A549 (cell line): ENCODE measurements around the gene ZBTB2. TPM values are rescaled to one million over a fixed set of nuclear protein-coding genes. Genes with fewer than 3 reads are reported as not detected.

Experiments
- ATAC-seq, 2 experiments: fragments of 200-7000 bp in 1 of 2; fragments of >200 bp in 1 of 2; cut with Nextera tagmentation in 1 of 2; cut with Tn5 transposase in 1 of 2; 3 replicates each; pipeline versions ENCODE4 v1.8.0 to v1.9.1; 2018 to 2020; ENCODE audit warnings: mild to moderate bottlenecking in 1 of 2, moderate library complexity in 1 of 2
- CTCF ChIA-PET: fragments of 300-600 bp; sonication (Branson Sonifier 250); formaldehyde crosslinking; extraction: SDS; loops from one replicate; lab custom pipeline; 2021; ENCODE audit warnings: antibody characterized with exemption, inconsistent platforms; lab: Yijun Ruan, JAX
- POLR2A ChIA-PET: fragments of 350-600 bp; formaldehyde crosslinking; extraction: SDS; loops from one replicate; lab custom pipeline; 2021; ENCODE audit warnings: antibody characterized with exemption, inconsistent platforms; lab: Yijun Ruan, JAX
- DNase-seq, 2 experiments: peaks; one replicate each; pipeline versions ENCODE4 v3.0.0 to v3.0.0-alpha.2; 2011 to 2016; ENCODE audit warnings: low read depth in 1 of 2, low spot score in 1 of 2
- FAIRE-seq: peaks from 2 replicates; lab custom pipeline; 2011; peaks lifted over from hg19 to GRCh38; lab: Jason Lieb, UNC
- H3K27ac ChIP-seq, 2 experiments: fragments of >200 bp; sonication (Bioruptor Twin); formaldehyde crosslinking; 3 replicates each; pipeline ENCODE4 v1.5.1; 2016 to 2017
- H3K4me1 ChIP-seq: fragments of >200 bp; sonication (Bioruptor Twin); formaldehyde crosslinking; 3 replicates; pipeline ENCODE4 v1.6.1; 2016
- H3K4me2 ChIP-seq: fragments of >200 bp; sonication (Bioruptor Twin); formaldehyde crosslinking; 3 replicates; pipeline ENCODE4 v1.6.1; 2016
- H3K4me3 ChIP-seq: fragments of >200 bp; sonication (Bioruptor Twin); formaldehyde crosslinking; 3 replicates; pipeline ENCODE4 v1.5.1; 2016
- H3K9me3 ChIP-seq: fragments of >200 bp; sonication (Bioruptor Twin); formaldehyde crosslinking; 3 replicates; pipeline ENCODE4 v1.6.1; 2016
- CBX2 ChIP-seq: fragments of 200-600 bp; sonication (generic); IDR thresholded peaks from 2 replicates; pipeline ENCODE4 v1.6.1; 2016; ENCODE audit warnings: low read depth, mild to moderate bottlenecking, borderline replicate concordance
- CHD4 ChIP-seq: fragments of 200-600 bp; sonication (generic); IDR thresholded peaks from 2 replicates; pipeline ENCODE4 v1.6.1; 2016; ENCODE audit warnings: antibody characterized with exemption, mild to moderate bottlenecking, borderline replicate concordance
- FOSB ChIP-seq: fragments of 250-450 bp; sonication (Bioruptor Pico); IDR thresholded peaks from 2 replicates; pipeline ENCODE4 v1.5.0; 2020; ENCODE audit warnings: mild to moderate bottlenecking, moderate library complexity
- FOXS1 ChIP-seq: fragments of 250-450 bp; sonication (Bioruptor Pico); IDR thresholded peaks from 2 replicates; pipeline ENCODE4 v1.5.0; 2020; ENCODE audit warnings: mild to moderate bottlenecking, moderate library complexity
- HDAC2 ChIP-seq: fragments of 200-600 bp; sonication (generic); IDR thresholded peaks from 2 replicates; pipeline ENCODE4 v1.6.1; 2016
- HEYL ChIP-seq: fragments of 250-450 bp; sonication (Bioruptor Pico); IDR thresholded peaks from 2 replicates; pipeline ENCODE4 v1.8.0; 2021; ENCODE audit warnings: mild to moderate bottlenecking, moderate library complexity
- JUN ChIP-seq, 2 experiments: fragments of >200 bp; sonication (Bioruptor Twin); formaldehyde crosslinking; IDR thresholded peaks; 2 replicates in 1 of 2; 3 replicates in 1 of 2; pipeline ENCODE4 v1.6.1; 2016 to 2017
- MYC ChIP-seq: IDR thresholded peaks from 2 replicates; pipeline ENCODE4 v1.6.1; 2012; ENCODE audit warnings: mild to moderate bottlenecking, inconsistent platforms, low read length, improper control_type of control experiment, borderline replicate concordance
- NFE2L2 ChIP-seq: fragments of 150-350 bp; conservative IDR thresholded peaks from 2 replicates; pipeline ENCODE4 v1.6.1; 2014; ENCODE audit warnings: low read length
- POLR2A ChIP-seq: IDR thresholded peaks from 2 replicates; pipeline ENCODE4 v1.6.1; 2012; ENCODE audit warnings: mild to moderate bottlenecking, low read length
- RAD21 ChIP-seq, 2 experiments: fragments of >200 bp in 1 of 2; sonication (Bioruptor Twin) in 1 of 2; formaldehyde crosslinking in 1 of 2; IDR thresholded peaks in 1 of 2; conservative IDR thresholded peaks in 1 of 2; 2 replicates in 1 of 2; 3 replicates in 1 of 2; pipeline ENCODE4 v1.6.1; 2012 to 2018; ENCODE audit warnings: inconsistent platforms in 1 of 2
- RARB ChIP-seq: fragments of 250-450 bp; sonication (Bioruptor Pico); IDR thresholded peaks from 2 replicates; pipeline ENCODE4 v1.8.0; 2021; ENCODE audit warnings: mild to moderate bottlenecking, moderate library complexity
- RFX5 ChIP-seq: fragments of 450-650 bp; IDR thresholded peaks from 2 replicates; pipeline ENCODE4 v1.7.1; 2014; ENCODE audit warnings: antibody characterized with exemption, mild to moderate bottlenecking, moderate library complexity
- SMC3 ChIP-seq: fragments of >200 bp; sonication (Bioruptor Twin); formaldehyde crosslinking; IDR thresholded peaks from 3 replicates; pipeline ENCODE4 v1.6.1; 2018; ENCODE audit warnings: inconsistent platforms
- SREBF2 ChIP-seq: fragments of 450-650 bp; IDR thresholded peaks from 2 replicates; pipeline ENCODE4 v1.6.1; 2014; ENCODE audit warnings: mild to moderate bottlenecking, moderate library complexity
- TFCP2L1 ChIP-seq: fragments of 250-450 bp; sonication (Bioruptor Pico); IDR thresholded peaks from 2 replicates; pipeline ENCODE4 v1.5.0; 2021; ENCODE audit warnings: mild to moderate bottlenecking
- ZSCAN20 ChIP-seq: fragments of 250-450 bp; sonication (Bioruptor Pico); IDR thresholded peaks from 2 replicates; pipeline ENCODE4 v1.8.0; 2022; ENCODE audit warnings: mild to moderate bottlenecking, moderate library complexity
- WGBS: methylation state at CpG from one replicate; pipeline ENCODE4 v1.1.6; 2017; ENCODE audit errors: missing lambda C conversion rate; 5-methylcytosine and 5-hydroxymethylcytosine counted together
- polyA plus RNA-seq, 4 experiments: library from polyadenylated mRNA; depleted of rRNA in 3 of 4; stranded (reverse); fragments of >200 nt; fragmentation: RNase III in 1 of 4; extraction: RNeasy Plus Mini Kit Qiagen cat#74134 plus additional on column Dnase treatment in 1 of 4; gene quantifications; 2 replicates in 3 of 4; 3 replicates in 1 of 4; pipeline ENCODE4 v1.2.3, GENCODE V29; 2011 to 2017
- TF ChIP-seq, protein P1 (sequence below): IDR thresholded peaks from 2 replicates; pipeline ENCODE4 v1.6.1; 2012
- TF ChIP-seq, protein P2 (sequence below): fragments of 150-350 bp; IDR thresholded peaks from 2 replicates; pipeline ENCODE4 v1.6.1; 2014; ENCODE audit warnings: low read depth, mild to moderate bottlenecking, low read length
- TF ChIP-seq, protein P3 (sequence below): fragments of >200 bp; sonication (Bioruptor Twin); formaldehyde crosslinking; IDR thresholded peaks from 3 replicates; pipeline ENCODE4 v1.5.1; 2016
- TF ChIP-seq, protein P4 (sequence below): fragments of 250-450 bp; sonication (Bioruptor Pico); IDR thresholded peaks from 2 replicates; pipeline ENCODE4 v1.5.0; 2020; ENCODE audit warnings: low read depth, mild to moderate bottlenecking, moderate library complexity

The ZBTB2 gene
- polyA plus RNA-seq, 2 of the 4 experiments (the other 2 are of a cell fraction): 10.8 to 17.3 TPM

DNA sequence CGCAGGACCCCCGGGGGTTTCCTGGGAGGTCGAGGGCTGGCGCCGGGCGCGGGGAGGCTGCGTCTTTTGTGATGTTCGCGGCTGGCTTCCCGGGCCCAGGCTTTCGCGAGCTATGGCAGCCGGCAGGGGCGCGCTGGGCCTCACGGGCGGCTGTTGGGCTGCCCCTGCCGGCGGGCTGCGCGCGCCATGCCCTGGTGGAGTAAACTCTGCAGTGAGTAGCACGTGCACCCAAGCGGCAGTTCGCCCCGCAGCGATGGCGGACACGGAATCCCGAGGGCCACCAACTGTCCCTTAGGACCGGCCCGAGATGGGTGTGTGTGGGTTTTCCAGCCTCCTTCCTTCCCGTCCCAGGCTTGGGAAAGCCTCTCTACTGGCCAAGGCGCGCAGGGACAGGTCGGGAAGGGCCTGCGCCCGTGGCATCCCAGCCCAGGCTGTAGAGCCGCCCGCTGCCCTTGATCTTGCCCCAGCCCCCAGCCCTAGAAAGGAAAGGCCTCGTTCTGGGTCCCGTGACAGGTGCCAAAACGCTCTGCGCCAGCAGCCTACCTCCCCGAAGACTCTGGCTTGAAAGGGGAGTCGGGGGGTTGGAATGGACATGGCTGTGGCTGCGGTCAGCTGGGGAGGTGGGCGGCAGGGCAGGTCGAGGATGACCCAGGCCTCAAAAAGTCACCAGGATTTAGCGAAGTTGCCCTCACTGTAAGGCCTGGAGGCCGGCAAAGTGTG lies 49.7 kb downstream of the ZBTB2 start:
- POLR2A ChIA-PET: no interaction called here
- no peaks in the 10 kb centered on the region for H3K4me1 ChIP-seq
- no peaks in the 10 kb centered on the region for H3K9me3 ChIP-seq
- no peak for FAIRE-seq
- no peak overlapping the region for H3K4me3 ChIP-seq
- WGBS: 98% methylated on average over 17 of the region's 52 CpGs
- no peak overlapping the region for H3K27ac ChIP-seq
- TF ChIP-seq HEYL (CRISPR knock-in tag): no peak
- no peak for TF ChIP-seq MYC
- TF ChIP-seq, protein P1, sequence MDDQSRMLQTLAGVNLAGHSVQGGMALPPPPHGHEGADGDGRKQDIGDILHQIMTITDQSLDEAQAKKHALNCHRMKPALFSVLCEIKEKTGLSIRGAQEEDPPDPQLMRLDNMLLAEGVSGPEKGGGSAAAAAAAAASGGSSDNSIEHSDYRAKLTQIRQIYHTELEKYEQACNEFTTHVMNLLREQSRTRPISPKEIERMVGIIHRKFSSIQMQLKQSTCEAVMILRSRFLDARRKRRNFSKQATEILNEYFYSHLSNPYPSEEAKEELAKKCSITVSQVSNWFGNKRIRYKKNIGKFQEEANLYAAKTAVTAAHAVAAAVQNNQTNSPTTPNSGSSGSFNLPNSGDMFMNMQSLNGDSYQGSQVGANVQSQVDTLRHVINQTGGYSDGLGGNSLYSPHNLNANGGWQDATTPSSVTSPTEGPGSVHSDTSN: no peak
- TF ChIP-seq JUN (IDR thresholded peaks at IDR 0.05): no peak; a peak in 1 of 5 replicates
- TF ChIP-seq FOXS1 (CRISPR knock-in tag): no peak
- TF ChIP-seq RAD21 (conservative IDR thresholded peaks at IDR 0.05 in 1 of 2, IDR thresholded peaks at IDR 0.05 in 1 of 2): no peak
- TF ChIP-seq, protein P2, sequence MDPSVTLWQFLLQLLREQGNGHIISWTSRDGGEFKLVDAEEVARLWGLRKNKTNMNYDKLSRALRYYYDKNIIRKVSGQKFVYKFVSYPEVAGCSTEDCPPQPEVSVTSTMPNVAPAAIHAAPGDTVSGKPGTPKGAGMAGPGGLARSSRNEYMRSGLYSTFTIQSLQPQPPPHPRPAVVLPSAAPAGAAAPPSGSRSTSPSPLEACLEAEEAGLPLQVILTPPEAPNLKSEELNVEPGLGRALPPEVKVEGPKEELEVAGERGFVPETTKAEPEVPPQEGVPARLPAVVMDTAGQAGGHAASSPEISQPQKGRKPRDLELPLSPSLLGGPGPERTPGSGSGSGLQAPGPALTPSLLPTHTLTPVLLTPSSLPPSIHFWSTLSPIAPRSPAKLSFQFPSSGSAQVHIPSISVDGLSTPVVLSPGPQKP: no peak
- no peak for TF ChIP-seq TFCP2L1 (CRISPR knock-in tag)
- H3K4me2 ChIP-seq: no peak overlapping the region
- CTCF ChIA-PET: interaction anchor here (1.7 kb wide), 1 partner anchor 450 kb away, joined by 7 read pairs; no protein-coding TSS in a partner anchor
- ATAC-seq: peak in 1 of 2 experiments; percentile 21; a peak in 2 of 6 replicates
- DNase-seq: no peak

DNA sequence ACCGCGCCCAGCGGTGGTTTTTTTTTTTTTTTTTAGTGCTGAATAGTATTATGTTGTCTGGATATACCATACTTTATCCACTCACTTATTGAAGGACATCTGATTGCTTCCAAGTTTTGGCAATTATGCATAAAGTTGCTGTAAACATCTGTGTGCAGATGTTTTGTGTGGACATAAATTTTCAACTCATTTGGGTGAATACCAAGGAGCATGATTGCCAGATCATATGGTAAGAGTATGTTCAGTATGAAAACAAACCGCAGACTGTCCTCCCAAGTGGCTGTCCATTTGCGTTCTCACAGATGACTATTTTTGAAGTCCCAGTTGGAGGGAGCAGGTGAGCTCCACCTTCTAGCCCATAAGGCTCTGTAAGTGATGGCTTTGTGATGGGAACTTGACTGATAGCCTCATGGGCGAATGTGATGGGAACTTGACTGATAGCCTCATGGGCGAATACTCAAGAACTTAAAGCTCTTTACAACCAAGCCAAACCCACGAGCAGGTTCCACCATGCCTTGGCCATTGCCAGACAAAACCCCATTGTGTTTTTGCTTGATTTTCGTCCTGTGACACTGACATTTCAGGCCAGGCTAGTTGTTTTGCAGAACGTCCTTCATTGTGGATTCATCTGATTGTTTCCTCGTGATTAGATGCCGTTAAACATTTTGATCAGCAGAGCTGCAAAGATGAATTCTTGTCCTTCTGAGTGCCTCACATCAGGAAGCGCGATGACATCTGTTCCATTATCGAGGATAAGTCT lies 51.0 kb downstream of the ZBTB2 start:
- ATAC-seq: no peak
- no peak for TF ChIP-seq CHD4
- no peak for TF ChIP-seq CBX2
- TF ChIP-seq POLR2A: no peak
- no peak for TF ChIP-seq FOSB (CRISPR knock-in tag)
- TF ChIP-seq RARB: no peak
- no peak for TF ChIP-seq SMC3
- TF ChIP-seq, protein P3, sequence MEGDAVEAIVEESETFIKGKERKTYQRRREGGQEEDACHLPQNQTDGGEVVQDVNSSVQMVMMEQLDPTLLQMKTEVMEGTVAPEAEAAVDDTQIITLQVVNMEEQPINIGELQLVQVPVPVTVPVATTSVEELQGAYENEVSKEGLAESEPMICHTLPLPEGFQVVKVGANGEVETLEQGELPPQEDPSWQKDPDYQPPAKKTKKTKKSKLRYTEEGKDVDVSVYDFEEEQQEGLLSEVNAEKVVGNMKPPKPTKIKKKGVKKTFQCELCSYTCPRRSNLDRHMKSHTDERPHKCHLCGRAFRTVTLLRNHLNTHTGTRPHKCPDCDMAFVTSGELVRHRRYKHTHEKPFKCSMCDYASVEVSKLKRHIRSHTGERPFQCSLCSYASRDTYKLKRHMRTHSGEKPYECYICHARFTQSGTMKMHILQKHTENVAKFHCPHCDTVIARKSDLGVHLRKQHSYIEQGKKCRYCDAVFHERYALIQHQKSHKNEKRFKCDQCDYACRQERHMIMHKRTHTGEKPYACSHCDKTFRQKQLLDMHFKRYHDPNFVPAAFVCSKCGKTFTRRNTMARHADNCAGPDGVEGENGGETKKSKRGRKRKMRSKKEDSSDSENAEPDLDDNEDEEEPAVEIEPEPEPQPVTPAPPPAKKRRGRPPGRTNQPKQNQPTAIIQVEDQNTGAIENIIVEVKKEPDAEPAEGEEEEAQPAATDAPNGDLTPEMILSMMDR: no peak
- TF ChIP-seq JUN (IDR thresholded peaks at IDR 0.05): no peak
- TF ChIP-seq ZSCAN20 (CRISPR knock-in tag): no peak
- TF ChIP-seq, protein P4, sequence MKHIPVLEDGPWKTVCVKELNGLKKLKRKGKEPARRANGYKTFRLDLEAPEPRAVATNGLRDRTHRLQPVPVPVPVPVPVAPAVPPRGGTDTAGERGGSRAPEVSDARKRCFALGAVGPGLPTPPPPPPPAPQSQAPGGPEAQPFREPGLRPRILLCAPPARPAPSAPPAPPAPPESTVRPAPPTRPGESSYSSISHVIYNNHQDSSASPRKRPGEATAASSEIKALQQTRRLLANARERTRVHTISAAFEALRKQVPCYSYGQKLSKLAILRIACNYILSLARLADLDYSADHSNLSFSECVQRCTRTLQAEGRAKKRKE: no peak
- TF ChIP-seq HDAC2: no peak
- TF ChIP-seq SREBF2: no peak
- TF ChIP-seq MYC: no peak
- TF ChIP-seq NFE2L2: no peak
- no peak for TF ChIP-seq RFX5
- TF ChIP-seq, all 56 proteins: peak for 0
- ChIA-PET CTCF (no interaction called here), POLR2A (no interaction called here)
- H3K27ac ChIP-seq: no peak overlapping the region
- no peaks in the 10 kb centered on the region for H3K4me1 ChIP-seq
- H3K9me3 ChIP-seq: no peaks in the 10 kb centered on the region
- 94% methylated on average over 15 of the region's 15 CpGs for WGBS
- DNase-seq: no peak
- H3K4me2 ChIP-seq: no peak overlapping the region
- H3K4me3 ChIP-seq: no peak overlapping the region
- no peak for FAIRE-seq
